HCT116 (cell line): ENCODE data around the gene HMCN2. TPM values are rescaled to one million over a fixed set of nuclear protein-coding genes. Genes with fewer than 3 reads are reported as not detected.
"Not testable (repeated sequence)": the region's sequence is repeated elsewhere in the genome, so short reads cannot be mapped to it uniquely, and the experiment has no call there.

ENCODE experiments used
- ATAC-seq: fragments of 200-7000 bp; cut with Tn5 transposase; 2 replicates; pipeline ENCODE4 v1.9.1; 2020; ENCODE audit warnings: mild to moderate bottlenecking, moderate library complexity
- BruUV-seq: library from RNA; stranded (reverse); fragments of 400-500 nt; replicated peaks from 2 replicates; lab custom pipeline; 2021; lab: Mats Ljungman, UMichigan
- CTCF ChIA-PET: fragments of 300-600 bp; sonication (Branson Sonifier 250); formaldehyde crosslinking; loops from one replicate; lab custom pipeline; 2021; ENCODE audit warnings: antibody characterized with exemption; lab: Charles Lee
- POLR2A ChIA-PET: fragments of 300-600, 350-600 bp; sonication (Branson Sonifier 250); formaldehyde crosslinking; loops from one replicate; lab custom pipeline; 2021; ENCODE audit warnings: antibody characterized with exemption; lab: Charles Lee
- RAD21 ChIA-PET, 2 experiments: fragments of 300-600 bp; sonication (Branson Sonifier 250); formaldehyde crosslinking; loops; one replicate each; lab custom pipeline; 2023; ENCODE audit warnings: low total read pairs in 2 of 2; ENCODE audit not compliant: uncharacterized antibody in 2 of 2, unreplicated experiment in 2 of 2, low non-redundant PET in 1 of 2; lab: Charles Lee
- DNase-seq: peaks from one replicate; pipeline ENCODE4 v3.0.0-alpha.2; 2010; ENCODE audit warnings: low read depth, low spot score
- H2AFZ ChIP-seq: fragments of 200-600 bp; shearing (Covaris generic), sonication (generic); 2 replicates; pipeline ENCODE4 v1.6.1; 2017; ENCODE audit warnings: low read depth, mixed run types, mixed read lengths, antibody characterized with exemption, low read length; ENCODE audit not compliant: poor library complexity, severe bottlenecking
- H3K27ac ChIP-seq: 2 replicates; pipeline ENCODE4 v1.5.1; 2012; ENCODE audit warnings: low read depth, low read length
- H3K27me3 ChIP-seq: fragments of 200-600 bp; sonication (generic); 2 replicates; pipeline ENCODE4 v1.6.1; 2016; ENCODE audit warnings: mixed run types, low read length, mixed read lengths; ENCODE audit not compliant: insufficient read depth
- H3K36me3 ChIP-seq, 2 experiments: fragments of 200-500 bp in 1 of 2; fragments of 200-600 bp in 1 of 2; sonication (Bioruptor generic) in 1 of 2; sonication (generic) in 1 of 2; 2 replicates each; pipeline versions ENCODE4 v1.5.1 to v1.6.1; 2014 to 2016; ENCODE audit warnings: low read length in 2 of 2, inconsistent platforms in 1 of 2, mixed read lengths in 1 of 2, mixed run types in 1 of 2; ENCODE audit not compliant: insufficient read depth in 2 of 2, control insufficient read depth in 1 of 2
- H3K4me1 ChIP-seq, 2 experiments: fragments of 200-600 bp in 1 of 2; sonication (generic) in 1 of 2; 2 replicates each; pipeline versions ENCODE4 v1.5.1 to v1.6.1; 2012 to 2017; ENCODE audit warnings: low read length in 2 of 2, inconsistent platforms in 1 of 2, mild to moderate bottlenecking in 1 of 2, mixed read lengths in 1 of 2, mixed run types in 1 of 2, moderate library complexity in 1 of 2; ENCODE audit not compliant: insufficient read depth in 2 of 2, control insufficient read depth in 1 of 2
- H3K4me2 ChIP-seq: fragments of 200-600 bp; sonication (generic); 2 replicates; pipeline ENCODE4 v1.6.1; 2017; ENCODE audit warnings: mixed run types, low read length, mixed read lengths
- H3K4me3 ChIP-seq, 2 experiments: fragments of 200-600 bp in 1 of 2; sonication (generic) in 1 of 2; replicated peaks in 1 of 2; 2 replicates each; pipeline ENCODE4 v1.5.1; 2011 to 2016; ENCODE audit warnings: low read length in 2 of 2, control low read depth in 1 of 2, low read depth in 1 of 2, mild to moderate bottlenecking in 1 of 2, mixed read lengths in 1 of 2, mixed run types in 1 of 2
- H3K79me2 ChIP-seq: fragments of 200-600 bp; sonication (generic); 2 replicates; pipeline ENCODE4 v1.6.1; 2017; ENCODE audit warnings: mild to moderate bottlenecking, mixed run types, low read length, moderate library complexity, mixed read lengths; ENCODE audit not compliant: insufficient read depth
- H3K9ac ChIP-seq: fragments of 200-600 bp; sonication (generic); 2 replicates; pipeline ENCODE4 v1.6.1; 2016; ENCODE audit warnings: low read length, mixed read lengths
- H3K9me2 ChIP-seq: fragments of 200-600 bp; sonication (generic), shearing (Covaris generic); 2 replicates; pipeline ENCODE4 v1.6.1; 2017; ENCODE audit warnings: mixed run types, mild to moderate bottlenecking, moderate library complexity; ENCODE audit not compliant: insufficient read depth
- H3K9me3 ChIP-seq, 2 experiments: fragments of 200-500 bp in 1 of 2; fragments of 200-600 bp in 1 of 2; sonication (Bioruptor generic) in 1 of 2; sonication (generic) in 1 of 2; 2 replicates each; pipeline ENCODE4 v1.6.1; 2014 to 2017; ENCODE audit warnings: low read length in 2 of 2, mixed read lengths in 2 of 2, inconsistent platforms in 1 of 2, low read depth in 1 of 2, mild to moderate bottlenecking in 1 of 2, mixed run types in 1 of 2, moderate library complexity in 1 of 2; ENCODE audit not compliant: control insufficient read depth in 1 of 2, insufficient read depth in 1 of 2
- H4K20me1 ChIP-seq: fragments of 200-600 bp; sonication (generic), shearing (Covaris generic); 2 replicates; pipeline ENCODE4 v1.6.1; 2017; ENCODE audit warnings: mixed run types, mild to moderate bottlenecking, moderate library complexity; ENCODE audit not compliant: insufficient read depth
- EZH2phosphoT487 ChIP-seq: fragments of 200-600 bp; IDR thresholded peaks from 2 replicates; pipeline ENCODE4 v1.6.1; 2018; ENCODE audit warnings: antibody characterized with exemption, borderline replicate concordance
- FOSL1 ChIP-seq: IDR thresholded peaks from 2 replicates; pipeline ENCODE4 v1.6.1; 2012; ENCODE audit warnings: low read depth
- JUND ChIP-seq: IDR thresholded peaks from 2 replicates; pipeline ENCODE4 v1.6.1; 2012
- POLR2AphosphoS5 ChIP-seq: IDR thresholded peaks from 2 replicates; pipeline ENCODE4 v1.6.1; 2011; ENCODE audit warnings: mild to moderate bottlenecking, low read depth, low read length, moderate library complexity
- SP1 ChIP-seq: IDR thresholded peaks from 2 replicates; pipeline ENCODE4 v1.6.1; 2012; ENCODE audit warnings: low read depth
- ZFX ChIP-seq: fragments of 450-650 bp; IDR thresholded peaks from 2 replicates; pipeline ENCODE4 v1.6.1; 2017
- ZNF274 ChIP-seq: fragments of 200-500 bp; sonication (Bioruptor generic); IDR thresholded peaks from 2 replicates; pipeline ENCODE4 v1.6.1; 2014; ENCODE audit warnings: mild to moderate bottlenecking, low read depth, low read length, inconsistent platforms
- intact Hi-C: fragments of 100-400 bp; cut with micrococcal nuclease; formaldehyde crosslinking; loops from 2 replicates; pipeline ENCODE4 v1.10.0; 2022
- total RNA-seq: library from RNA; stranded (reverse); gene quantifications from one replicate; pipeline ENCODE4 v1.2.1, GENCODE V29; 2021; ENCODE audit not compliant: unreplicated experiment
- TF ChIP-seq, protein P1 (sequence below): IDR thresholded peaks from 2 replicates; pipeline ENCODE4 v1.6.1; 2011; ENCODE audit warnings: mild to moderate bottlenecking, low read length, moderate library complexity; ENCODE audit not compliant: insufficient replicate concordance; ENCODE audit errors: extremely low read depth

The HMCN2 gene
- total RNA-seq, 1 experiment from 2014 or later = 0.22 TPM

DNA sequence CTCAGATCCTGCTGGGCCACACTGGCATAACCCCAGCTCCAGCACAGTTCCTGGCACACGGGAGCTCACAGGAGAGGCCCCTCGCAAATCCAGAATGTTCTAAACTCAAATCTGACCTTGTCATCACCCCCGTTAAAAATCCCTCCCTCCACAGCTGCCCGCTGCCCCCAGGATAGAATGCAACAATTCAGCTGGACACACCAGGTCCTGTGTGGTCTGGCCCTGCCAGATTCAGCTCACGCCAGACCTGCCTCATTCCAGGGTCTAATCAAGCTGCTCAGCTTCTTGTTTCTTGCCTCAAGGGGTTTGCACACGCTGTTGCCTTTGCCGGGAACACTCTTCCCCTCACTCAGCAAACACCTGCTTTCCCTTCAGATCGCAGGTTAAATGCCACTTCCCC lies 134.2 kb downstream of the HMCN2 start:
- ChIA-PET POLR2A (no interaction called here), CTCF (no interaction called here), RAD21 (no interaction called here)
- no peaks in the 10 kb centered on the region for H3K9me2 ChIP-seq
- no peaks in the 10 kb centered on the region for H3K9me3 ChIP-seq
- H3K27ac ChIP-seq = no peak overlapping the region
- TF ChIP-seq ZNF274 (no peak), JUND (no peak), SP1 (no peak)
- H3K4me3 ChIP-seq = no peak overlapping the region
- no peak overlapping the region for H3K4me2 ChIP-seq
- intact Hi-C loops = no loop called here
- no TSS peak for BruUV-seq
- H3K36me3 ChIP-seq = no peaks in the 10 kb centered on the region
- no peak overlapping the region for H2AFZ ChIP-seq
- no peaks in the 10 kb centered on the region for H3K79me2 ChIP-seq
- H3K4me1 ChIP-seq = no peaks in the 10 kb centered on the region
- no peak overlapping the region for H3K9ac ChIP-seq
- ATAC-seq = no peak
- H3K27me3 ChIP-seq = no peaks in the 10 kb centered on the region
- no peak for DNase-seq
- no peaks in the 10 kb centered on the region for H4K20me1 ChIP-seq

DNA sequence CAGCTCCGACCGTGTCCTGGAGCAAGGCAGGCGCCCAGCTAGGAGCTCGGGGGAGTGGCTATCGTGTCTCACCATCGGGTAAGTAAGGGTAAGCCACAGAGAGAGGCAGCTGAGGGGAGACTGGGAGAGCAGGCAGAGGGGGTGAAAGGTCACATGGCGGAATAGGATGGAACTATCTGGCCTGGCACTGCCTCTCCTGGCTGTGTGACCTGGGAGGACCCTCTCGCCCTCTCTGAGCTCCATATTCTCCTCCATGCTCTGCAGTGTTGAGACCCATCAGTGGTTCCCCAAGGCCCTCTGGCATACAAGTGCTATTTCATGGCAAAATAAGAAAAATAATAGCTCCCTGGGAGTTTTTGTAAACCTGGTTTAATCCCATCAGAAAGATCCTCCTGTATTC lies 135.3 kb downstream of the HMCN2 start:
- H3K4me3 ChIP-seq = no peak overlapping the region
- no TSS peak for BruUV-seq
- DNase-seq = no peak
- no peaks in the 10 kb centered on the region for H4K20me1 ChIP-seq
- ATAC-seq = no peak
- intact Hi-C loops = no loop called here
- H3K9me3 ChIP-seq = no peaks in the 10 kb centered on the region
- no peaks in the 10 kb centered on the region for H3K4me1 ChIP-seq
- no peak overlapping the region for H3K9ac ChIP-seq
- H3K4me2 ChIP-seq = no peak overlapping the region
- H3K27me3 ChIP-seq = no peaks in the 10 kb centered on the region
- no peaks in the 10 kb centered on the region for H3K79me2 ChIP-seq
- TF ChIP-seq ZFX (no peak), POLR2AphosphoS5 (no peak), EZH2phosphoT487 (no peak), FOSL1 (no peak)
- TF ChIP-seq, protein P1, sequence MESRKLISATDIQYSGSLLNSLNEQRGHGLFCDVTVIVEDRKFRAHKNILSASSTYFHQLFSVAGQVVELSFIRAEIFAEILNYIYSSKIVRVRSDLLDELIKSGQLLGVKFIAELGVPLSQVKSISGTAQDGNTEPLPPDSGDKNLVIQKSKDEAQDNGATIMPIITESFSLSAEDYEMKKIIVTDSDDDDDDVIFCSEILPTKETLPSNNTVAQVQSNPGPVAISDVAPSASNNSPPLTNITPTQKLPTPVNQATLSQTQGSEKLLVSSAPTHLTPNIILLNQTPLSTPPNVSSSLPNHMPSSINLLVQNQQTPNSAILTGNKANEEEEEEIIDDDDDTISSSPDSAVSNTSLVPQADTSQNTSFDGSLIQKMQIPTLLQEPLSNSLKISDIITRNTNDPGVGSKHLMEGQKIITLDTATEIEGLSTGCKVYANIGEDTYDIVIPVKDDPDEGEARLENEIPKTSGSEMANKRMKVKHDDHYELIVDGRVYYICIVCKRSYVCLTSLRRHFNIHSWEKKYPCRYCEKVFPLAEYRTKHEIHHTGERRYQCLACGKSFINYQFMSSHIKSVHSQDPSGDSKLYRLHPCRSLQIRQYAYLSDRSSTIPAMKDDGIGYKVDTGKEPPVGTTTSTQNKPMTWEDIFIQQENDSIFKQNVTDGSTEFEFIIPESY = no peak
- POLR2A ChIA-PET = no interaction called here
- H3K36me3 ChIP-seq = no peaks in the 10 kb centered on the region
- H2AFZ ChIP-seq = no peak overlapping the region
- CTCF ChIA-PET = no interaction called here
- H3K27ac ChIP-seq = no peak overlapping the region
- RAD21 ChIA-PET = no interaction called here
- no peaks in the 10 kb centered on the region for H3K9me2 ChIP-seq

DNA sequence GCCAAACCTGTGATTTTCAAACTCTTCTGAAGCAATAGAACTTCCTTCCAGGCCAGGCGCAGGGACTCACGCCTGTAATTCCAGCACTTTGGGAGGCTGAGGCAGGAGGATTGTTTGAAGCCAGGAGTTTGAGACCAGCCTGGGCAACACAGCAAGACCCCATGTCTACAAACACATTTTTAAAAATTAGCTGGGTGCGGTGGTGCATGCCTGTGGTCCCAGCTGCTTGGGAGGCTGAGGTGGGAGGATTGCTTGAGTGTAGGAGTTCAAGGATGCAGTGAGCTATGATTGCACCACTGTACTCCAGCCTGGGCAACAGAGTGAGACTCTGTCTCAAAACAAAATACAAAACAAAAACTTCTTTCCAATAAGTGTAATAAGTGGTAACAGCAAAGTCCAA lies 136.2 kb downstream of the HMCN2 start:
- H3K4me3 ChIP-seq, H3K9ac ChIP-seq, DNase-seq, H3K27ac ChIP-seq, H2AFZ ChIP-seq, ATAC-seq, BruUV-seq, CTCF ChIA-PET, POLR2A ChIA-PET, RAD21 ChIA-PET, H3K36me3 ChIP-seq, intact Hi-C loops, H3K4me1 ChIP-seq, H3K79me2 ChIP-seq, H4K20me1 ChIP-seq, H3K4me2 ChIP-seq, H3K9me3 ChIP-seq, H3K27me3 ChIP-seq, H3K9me2 ChIP-seq: not testable (repeated sequence)
